HEK293T (cell line): ENCODE results near the gene LIAS.

Source experiments
- CTCF ChIA-PET: fragments of 350-600 bp; formaldehyde crosslinking; extraction: SDS; loops from one replicate; lab custom pipeline; 2021; ENCODE audit warnings: antibody characterized with exemption, inconsistent platforms; lab: Yijun Ruan, JAX
- POLR2A ChIA-PET: fragments of 350-600 bp; formaldehyde crosslinking; extraction: SDS; loops from one replicate; lab custom pipeline; 2020; ENCODE audit warnings: antibody characterized with exemption, inconsistent platforms; lab: Yijun Ruan, JAX
- DNase-seq: peaks from one replicate; pipeline ENCODE4 v3.0.0; 2012; ENCODE audit warnings: mixed read lengths; ENCODE audit errors: extremely low spot score
- ARNT ChIP-seq: fragments of 450-650 bp; IDR thresholded peaks from 2 replicates; pipeline ENCODE4 v1.6.1; 2017; ENCODE audit warnings: mild to moderate bottlenecking
- BHLHE40 ChIP-seq: fragments of 450-650 bp; IDR thresholded peaks from 2 replicates; pipeline ENCODE4 v1.6.1; 2016; ENCODE audit warnings: mild to moderate bottlenecking, moderate library complexity, borderline replicate concordance
- ELF4 ChIP-seq: fragments of 450-650 bp; IDR thresholded peaks from 2 replicates; pipeline ENCODE4 v1.6.1; 2017; ENCODE audit warnings: antibody characterized with exemption
- FOXK2 ChIP-seq: fragments of 450-650 bp; IDR thresholded peaks from 2 replicates; pipeline ENCODE4 v1.6.1; 2016; ENCODE audit warnings: mild to moderate bottlenecking
- FOXM1 ChIP-seq: fragments of 450-650 bp; IDR thresholded peaks from 2 replicates; pipeline ENCODE4 v1.6.1; 2017; ENCODE audit warnings: mild to moderate bottlenecking, borderline replicate concordance
- HDGF ChIP-seq: fragments of 450-650 bp; IDR thresholded peaks from 2 replicates; pipeline ENCODE4 v1.6.1; 2017; ENCODE audit warnings: antibody characterized with exemption, borderline replicate concordance
- NFRKB ChIP-seq: fragments of 450-650 bp; IDR thresholded peaks from 2 replicates; pipeline ENCODE4 v1.6.1; 2016; ENCODE audit warnings: mild to moderate bottlenecking, moderate library complexity
- PKNOX1 ChIP-seq: fragments of 450-650 bp; IDR thresholded peaks from 2 replicates; pipeline ENCODE4 v1.6.1; 2016
- SUZ12 ChIP-seq: fragments of 450-650 bp; IDR thresholded peaks from 2 replicates; pipeline ENCODE4 v1.6.1; 2016; ENCODE audit warnings: mild to moderate bottlenecking
- TARDBP ChIP-seq: fragments of 450-650 bp; IDR thresholded peaks from 2 replicates; pipeline ENCODE4 v1.6.1; 2016
- ZNF384 ChIP-seq: fragments of 450-650 bp; IDR thresholded peaks from 2 replicates; pipeline ENCODE4 v1.6.1; 2016

Gene LIAS

GRCh38 chr4:39528061-39528465 is 69.2 kb downstream of the LIAS start:
- CTCF ChIA-PET = no interaction called here
- POLR2A ChIA-PET = interaction anchor here (0.9 to 1.4 kb wide), 6 partner anchors 15 to 102 kb away, joined by 4 to 14 read pairs (median 5); partner anchors contain the start of genes LIAS and RPL9
- no peak for DNase-seq
- no peak for TF ChIP-seq SUZ12
- no peak for TF ChIP-seq FOXK2
- TF ChIP-seq FOXM1 = no peak
- TF ChIP-seq HDGF = no peak
- TF ChIP-seq PKNOX1 = no peak
- no peak for TF ChIP-seq BHLHE40
- no peak for TF ChIP-seq ELF4
- no peak for TF ChIP-seq TARDBP
- TF ChIP-seq ARNT = no peak
- TF ChIP-seq NFRKB = no peak
- no peak for TF ChIP-seq ZNF384
